H1 (cell line): Measurements from ENCODE around the gene KLF7. TPM values are rescaled to one million over a fixed set of nuclear protein-coding genes. Genes with fewer than 3 reads are reported as not detected.
A peak's percentile ranks its signal among the peaks of the same experiment; 100 is the strongest.

Experiments used
- CTCF ChIA-PET: fragments of 300-600 bp; sonication (Branson Sonifier 250); formaldehyde crosslinking; loops from one replicate; lab custom pipeline; 2021; ENCODE audit not compliant: partially characterized antibody; lab: Charles Lee
- POLR2A ChIA-PET: fragments of 300-600 bp; sonication (Branson Sonifier 250); formaldehyde crosslinking; loops from one replicate; lab custom pipeline; 2021; ENCODE audit warnings: inconsistent platforms; ENCODE audit not compliant: partially characterized antibody; lab: Charles Lee
- DNase-seq, 2 experiments: peaks; one replicate each; pipeline versions ENCODE4 v3.0.0 to v3.0.0-alpha.2; 2010 to 2022; ENCODE audit warnings: low spot score in 2 of 2, low read depth in 1 of 2, mixed read lengths in 1 of 2
- FAIRE-seq: peaks from 2 replicates; lab custom pipeline; 2011; peaks lifted over from hg19 to GRCh38; lab: Jason Lieb, UNC
- H2AFZ ChIP-seq: 2 replicates; pipeline ENCODE4 v1.8.1; 2012; ENCODE audit warnings: low read length, inconsistent platforms
- H2AK5ac ChIP-seq: 2 replicates; pipeline ENCODE4 v1.6.1; 2013; ENCODE audit warnings: low read depth, low read length
- H2BK120ac ChIP-seq: replicated peaks from 2 replicates; pipeline ENCODE3; 2013; ENCODE audit warnings: low read depth, low read length, inconsistent platforms
- H2BK12ac ChIP-seq: 2 replicates; pipeline ENCODE4 v1.6.1; 2013; ENCODE audit warnings: low read depth, low read length
- H2BK15ac ChIP-seq: 2 replicates; pipeline ENCODE4 v1.6.1; 2013; ENCODE audit warnings: low read length
- H2BK20ac ChIP-seq: 2 replicates; pipeline ENCODE4 v1.6.1; 2013; ENCODE audit warnings: low read length
- H2BK5ac ChIP-seq: 2 replicates; pipeline ENCODE4 v1.6.1; 2013; ENCODE audit warnings: low read depth, low read length
- H3K14ac ChIP-seq: 2 replicates; pipeline ENCODE4 v1.6.1; 2013; ENCODE audit warnings: inconsistent platforms; ENCODE audit not compliant: insufficient read length
- H3K18ac ChIP-seq: 2 replicates; pipeline ENCODE4 v1.6.1; 2013; ENCODE audit warnings: low read length; ENCODE audit errors: extremely low read depth
- H3K23ac ChIP-seq: 2 replicates; pipeline ENCODE4 v1.6.1; 2013; ENCODE audit warnings: inconsistent platforms; ENCODE audit not compliant: insufficient read length
- H3K23me2 ChIP-seq: 2 replicates; pipeline ENCODE4 v1.6.1; 2013; ENCODE audit warnings: low read depth, low read length
- H3K27ac ChIP-seq: 2 replicates; pipeline ENCODE4 v1.6.1; 2011; ENCODE audit warnings: low read depth, low read length, inconsistent platforms
- H3K27me3 ChIP-seq, 4 experiments: replicated peaks in 1 of 4; 1 replicate in 1 of 4; 2 replicates in 3 of 4; pipeline versions ENCODE4 v1.6.1 to v1.8.1; 2011 to 2013; ENCODE audit warnings: low read length in 3 of 4, mild to moderate bottlenecking in 3 of 4, inconsistent platforms in 2 of 4, mixed read lengths in 2 of 4, moderate library complexity in 1 of 4; ENCODE audit not compliant: control insufficient read depth in 3 of 4, insufficient read depth in 3 of 4; ENCODE audit errors: extremely low read depth in 1 of 4
- H3K36me3 ChIP-seq, 4 experiments: 2 replicates each; pipeline versions ENCODE4 v1.6.1 to v1.8.1; 2011 to 2013; ENCODE audit warnings: mild to moderate bottlenecking in 4 of 4, low read length in 3 of 4, moderate library complexity in 2 of 4, control low read depth in 1 of 4, inconsistent platforms in 1 of 4; ENCODE audit not compliant: insufficient read depth in 4 of 4, control insufficient read depth in 2 of 4
- H3K4ac ChIP-seq: replicated peaks from 2 replicates; pipeline ENCODE3; 2013; ENCODE audit warnings: low read length, low read depth, mixed read lengths, inconsistent platforms; ENCODE audit not compliant: insufficient read length
- H3K4me1 ChIP-seq, 4 experiments: replicated peaks in 1 of 4; 1 replicate in 1 of 4; 2 replicates in 3 of 4; pipeline versions ENCODE4 v1.6.1 to v1.8.1; 2011 to 2013; ENCODE audit warnings: low read length in 3 of 4, inconsistent platforms in 2 of 4, mixed read lengths in 1 of 4; ENCODE audit not compliant: insufficient read depth in 4 of 4, control insufficient read depth in 3 of 4
- H3K4me2 ChIP-seq, 2 experiments: 2 replicates each; pipeline versions ENCODE4 v1.6.1 to v1.8.1; 2011 to 2013; ENCODE audit warnings: low read depth in 2 of 2, low read length in 2 of 2, control low read depth in 1 of 2, inconsistent platforms in 1 of 2, mild to moderate bottlenecking in 1 of 2; ENCODE audit not compliant: insufficient read depth in 1 of 2
- H3K4me3 ChIP-seq, 4 experiments: fragments of 200-600, 300-600 bp in 1 of 4; sonication (generic), shearing (Covaris generic), sonication (Bioruptor Twin) in 1 of 4; 2 replicates each; pipeline versions ENCODE4 v1.5.1 to v1.8.1; 2011 to 2016; ENCODE audit warnings: low read length in 4 of 4, low read depth in 3 of 4, control low read depth in 2 of 4, inconsistent platforms in 2 of 4, mild to moderate bottlenecking in 2 of 4, mixed read lengths in 1 of 4, moderate library complexity in 1 of 4; ENCODE audit not compliant: insufficient read depth in 2 of 4; ENCODE audit errors: extremely low read depth in 1 of 4
- H3K56ac ChIP-seq: replicated peaks from 2 replicates; pipeline ENCODE3; 2013; ENCODE audit warnings: low read depth, mild to moderate bottlenecking, mixed read lengths, low read length, inconsistent platforms; ENCODE audit not compliant: insufficient read length
- H3K79me1 ChIP-seq: 2 replicates; pipeline ENCODE4 v1.6.1; 2013; ENCODE audit warnings: low read depth, low read length, control low read depth
- H3K79me2 ChIP-seq, 2 experiments: 2 replicates each; pipeline versions ENCODE4 v1.6.1 to v1.8.1; 2012 to 2013; ENCODE audit warnings: low read length in 2 of 2, mild to moderate bottlenecking in 2 of 2, inconsistent platforms in 1 of 2; ENCODE audit not compliant: insufficient read depth in 2 of 2, control insufficient read depth in 1 of 2
- H3K9ac ChIP-seq, 4 experiments: replicated peaks in 1 of 4; 1 replicate in 1 of 4; 2 replicates in 3 of 4; pipeline versions ENCODE4 v1.6.1 to v1.8.1; 2011 to 2013; ENCODE audit warnings: low read depth in 3 of 4, low read length in 3 of 4, control low read depth in 2 of 4, mild to moderate bottlenecking in 2 of 4, moderate library complexity in 2 of 4, inconsistent platforms in 1 of 4; ENCODE audit errors: extremely low read depth in 1 of 4
- H3K9me3 ChIP-seq, 2 experiments: 2 replicates each; pipeline versions ENCODE4 v1.6.1 to v1.8.1; 2012 to 2013; ENCODE audit warnings: mild to moderate bottlenecking in 2 of 2, moderate library complexity in 2 of 2, control low read depth in 1 of 2, inconsistent platforms in 1 of 2, low read depth in 1 of 2, low read length in 1 of 2, mixed read lengths in 1 of 2; ENCODE audit not compliant: insufficient read depth in 2 of 2
- H4K20me1 ChIP-seq, 2 experiments: replicated peaks in 1 of 2; 2 replicates each; pipeline versions ENCODE3 to v1.8.1; 2011 to 2013; ENCODE audit warnings: inconsistent platforms in 2 of 2, low read length in 2 of 2, mild to moderate bottlenecking in 1 of 2; ENCODE audit not compliant: insufficient read depth in 2 of 2, control insufficient read depth in 1 of 2
- H4K5ac ChIP-seq: 2 replicates; pipeline ENCODE4 v1.6.1; 2013; ENCODE audit warnings: low read length, low read depth, mixed read lengths, inconsistent platforms; ENCODE audit not compliant: insufficient read length
- H4K8ac ChIP-seq: 2 replicates; pipeline ENCODE4 v1.8.0; 2013; ENCODE audit warnings: mild to moderate bottlenecking, moderate library complexity, low read length, inconsistent platforms; ENCODE audit not compliant: insufficient read depth; ENCODE audit errors: extremely low read depth
- H4K91ac ChIP-seq: replicated peaks from 2 replicates; pipeline ENCODE3; 2013; ENCODE audit warnings: low read length, mixed read lengths, inconsistent platforms; ENCODE audit not compliant: insufficient read length
- POLR2A ChIP-seq, 2 experiments: IDR thresholded peaks; 1 replicate in 1 of 2; 2 replicates in 1 of 2; pipeline ENCODE4 v1.6.1; 2011; ENCODE audit warnings: low read depth in 2 of 2, low read length in 2 of 2, mild to moderate bottlenecking in 2 of 2; ENCODE audit errors: control extremely low read depth in 1 of 2
- TAF7 ChIP-seq: optimal IDR thresholded peaks from 2 replicates; pipeline ENCODE3; 2011; ENCODE audit warnings: low read depth, mild to moderate bottlenecking, inconsistent platforms, low read length, moderate library complexity, borderline replicate concordance
- WGBS, 2 experiments: shearing (Covaris generic) in 1 of 2; methylation state at CpG; one replicate each; pipeline versions ENCODE4 v1.1.6 to v1.1.7; 2013 to 2015; ENCODE audit warnings: low lambda C conversion rate in 2 of 2, mixed read lengths in 2 of 2, inconsistent platforms in 1 of 2, low coverage in 1 of 2, missing lambda C conversion rate in 1 of 2; ENCODE audit not compliant: insufficient replicate concordance in 2 of 2, insufficient coverage in 1 of 2, insufficient read length in 1 of 2; ENCODE audit errors: extremely low coverage in 1 of 2, missing lambda C conversion rate in 1 of 2; 5-methylcytosine and 5-hydroxymethylcytosine counted together
- polyA plus RNA-seq, 7 experiments: library from polyadenylated mRNA; depleted of rRNA in 3 of 7; stranded (reverse) in 5 of 7; unstranded in 2 of 7; fragments of >200 nt in 5 of 7; fragments of 200-250 nt in 2 of 7; gene quantifications; 1 replicate in 5 of 7; 2 replicates in 1 of 7; 4 replicates in 1 of 7; pipeline versions ENCODE4 v1.2.1 to v1.2.3, GENCODE V29; 2011 to 2013; ENCODE audit warnings: missing spikeins in 2 of 7, mixed read lengths in 2 of 7
- total RNA-seq: library from RNA; stranded (reverse); fragmentation: NEBNext Ultra II Directional; extraction: Animal tissue kit (Norgen Biotek cat#: 25700); gene quantifications from 2 replicates; pipeline ENCODE4 v1.2.1, GENCODE V29; 2021

Gene KLF7
- total and polyA plus RNA-seq, 2 of the 8 experiments (the other 6 are each of a cell fraction or from before 2014, with no cell fraction given), result 9.6 to 23.3 TPM

DNA sequence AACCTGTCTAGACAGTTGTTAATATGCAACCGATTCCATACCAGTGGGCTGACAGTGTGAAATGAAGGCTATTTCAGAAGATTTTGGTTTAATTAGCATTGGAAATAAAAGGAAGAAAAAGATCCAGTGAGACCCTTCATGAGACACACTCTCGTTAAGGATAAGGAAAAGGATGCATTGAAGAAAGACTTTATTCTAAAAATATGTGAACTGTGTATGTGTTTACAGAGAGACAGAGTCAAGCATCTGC lies 2.1 kb downstream of the KLF7 start:
- TF ChIP-seq POLR2A (IDR thresholded peaks at IDR 0.05; ENCODE audit: control extremely low read depth in 1 of 2, low read depth in 2 of 2, low read length in 2 of 2) (0 out of 3 replicates have a peak, but pooled peaks of 1 of the 2 experiments have one; percentile 13), TAF7 (no peak)
- no peak overlapping the region for H3K4ac ChIP-seq
- peak overlapping the region; percentile 88; the same call in 1 of the 2 replicates for H2BK15ac ChIP-seq
- peak overlapping the region in 2 of 4 experiments; percentile 76 to 86; a peak in 3 of 7 replicates for H3K9ac ChIP-seq
- peaks cover 18 to 63% of the 10 kb centered on the region in 2 experiments; a peak in 3 of 4 replicates for H3K79me2 ChIP-seq
- peaks cover 2 to 35% (median 28%) of the 10 kb centered on the region in 4 experiments; a peak in 6 of 7 replicates for H3K4me1 ChIP-seq
- no peak overlapping the region for H4K91ac ChIP-seq
- H3K27ac ChIP-seq, result no peak overlapping the region
- 52% methylated on average over 2 of the region's 2 CpGs; no CpG with 5 or more reads in 1 of the 2 experiments for WGBS, 2 experiments
- DNase-seq, result no peak
- H4K8ac ChIP-seq, result no peak overlapping the region
- no peaks in the 10 kb centered on the region for H4K20me1 ChIP-seq
- CTCF ChIA-PET, result interaction anchor here (0.9 to 1.0 kb wide), 2 partner anchors 10 to 171 kb away, joined by 3 read pairs; no protein-coding TSS in a partner anchor
- peaks cover 25% of the 10 kb centered on the region for H3K23me2 ChIP-seq
- H3K36me3 ChIP-seq, result no peaks in the 10 kb centered on the region
- H2BK5ac ChIP-seq, result no peak overlapping the region
- peak overlapping the region; percentile 53; the same call in 1 of the 2 replicates for H2BK20ac ChIP-seq
- H2BK12ac ChIP-seq, result peak overlapping the region; percentile 91
- H3K79me1 ChIP-seq, result peaks cover 4% of the 10 kb centered on the region; the same call in 1 of the 2 replicates
- H3K56ac ChIP-seq, result no peak overlapping the region
- no peak overlapping the region for H3K23ac ChIP-seq
- no peak overlapping the region for H2AFZ ChIP-seq
- no peaks in the 10 kb centered on the region; a peak in 2 of 7 replicates for H3K27me3 ChIP-seq
- H3K4me3 ChIP-seq, result peak overlapping the region; percentile 84 to 97 (median 86)
- no peak overlapping the region for H2BK120ac ChIP-seq
- POLR2A ChIA-PET, result interaction anchor here (0.8 to 5.5 kb wide), 6 partner anchors 10 to 147 kb away, joined by 3 to 103 read pairs (median 9); no protein-coding TSS in a partner anchor
- H3K9me3 ChIP-seq, result no peaks in the 10 kb centered on the region
- peak overlapping the region; percentile 94 to 100 for H3K4me2 ChIP-seq
- FAIRE-seq, result no peak
- H2AK5ac ChIP-seq, result no peak overlapping the region
- no peak overlapping the region for H3K14ac ChIP-seq
- H3K18ac ChIP-seq, result no peak overlapping the region
- H4K5ac ChIP-seq, result no peak overlapping the region
